GM12801 (cell line): ENCODE data around the gene RHAG.

Experiments
- CTCF ChIP-seq: IDR thresholded peaks from one replicate; pipeline ENCODE4 v1.5.1; 2011; ENCODE audit warnings: control low read depth; ENCODE audit not compliant: insufficient read length; ENCODE audit errors: extremely low read depth

RHAG gene

GRCh38 chr6:49662892-49663261 lies 26.2 kb upstream of the RHAG start:
- no peak for TF ChIP-seq CTCF

- no peak for TF ChIP-seq CTCF
These were observed 25.7 kb upstream of the RHAG start for GRCh38 chr6:49662231-49662891.

GRCh38 chr6:49653942-49654341 lies 17.3 kb upstream of the RHAG start:
- TF ChIP-seq CTCF: no peak

GRCh38 chr6:49653438-49653837 lies 16.8 kb upstream of the RHAG start:
- no peak for TF ChIP-seq CTCF

- TF ChIP-seq CTCF: no peak
These were observed 14.6 kb upstream of the RHAG start for GRCh38 chr6:49651239-49651638.

- no peak for TF ChIP-seq CTCF
These were observed 13.3 kb upstream of the RHAG start for GRCh38 chr6:49649988-49650387.

GRCh38 chr6:49648036-49648435 lies 11.4 kb upstream of the RHAG start:
- no peak for TF ChIP-seq CTCF

GRCh38 chr6:49647476-49647875 lies 10.8 kb upstream of the RHAG start:
- TF ChIP-seq CTCF: no peak
